Measurements from ENCODE around the gene AKAP13.
A peak's percentile ranks its signal among the peaks of the same experiment; 100 is the strongest.

AKAP13 gene

GRCh38 chr15:85453144-85453872 is 72.9 kb downstream of the AKAP13 start:
- Histone ChIP-seq H3K9ac (ENCODE audit: low read depth, low read length) (no peak overlapping the region), H3K27ac (ENCODE audit: low read depth, low read length) (no peak overlapping the region), H3K36me3 (ENCODE audit: control insufficient read depth, insufficient read depth, low read length) (no peaks in the 10 kb centered on the region), H3K4me1 (ENCODE audit: control insufficient read depth, insufficient read depth, low read length) (peaks cover 13% of the 10 kb centered on the region; the same call in 1 of the 2 replicates), H3K27me3 (ENCODE audit: control insufficient read depth, insufficient read depth, low read length) (no peaks in the 10 kb centered on the region), H3K4me3 (ENCODE audit: low read depth, low read length) (no peak overlapping the region), H3K9me3 (ENCODE audit: control insufficient read depth, insufficient read depth, low read length) (peaks cover 13% of the 10 kb centered on the region)

DNA sequence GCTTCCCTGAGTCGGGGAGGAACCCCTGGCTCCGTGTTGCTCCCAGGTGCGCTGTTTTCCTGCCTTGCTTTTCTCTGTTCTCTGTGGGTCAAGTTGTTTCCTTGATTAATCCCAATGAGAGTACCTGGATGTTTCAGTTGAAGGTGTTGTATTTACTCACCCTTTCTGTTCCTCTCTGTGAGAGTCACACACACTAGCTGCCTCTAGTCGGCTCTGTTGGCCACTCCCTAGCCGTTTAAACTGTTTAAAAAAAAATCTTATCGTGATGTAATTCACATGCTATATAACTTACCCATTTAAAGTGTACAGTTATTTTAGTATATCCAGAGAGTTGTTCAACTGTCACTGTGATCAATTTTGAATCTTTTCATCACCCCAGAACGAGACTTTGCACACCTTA is 74.0 kb downstream of the AKAP13 start:
- Histone ChIP-seq H3K4me3 (ENCODE audit: low read depth, low read length) (no peak overlapping the region), H3K27me3 (ENCODE audit: control insufficient read depth, insufficient read depth, low read length) (no peaks in the 10 kb centered on the region), H3K27ac (ENCODE audit: low read depth, low read length) (peak overlapping the region; percentile 5), H3K9me3 (ENCODE audit: control insufficient read depth, insufficient read depth, low read length) (peaks cover 13% of the 10 kb centered on the region), H3K4me1 (ENCODE audit: control insufficient read depth, insufficient read depth, low read length) (peaks cover 13% of the 10 kb centered on the region; the same call in 1 of the 2 replicates), H3K9ac (ENCODE audit: low read depth, low read length) (no peak overlapping the region), H3K36me3 (ENCODE audit: control insufficient read depth, insufficient read depth, low read length) (no peaks in the 10 kb centered on the region)

DNA sequence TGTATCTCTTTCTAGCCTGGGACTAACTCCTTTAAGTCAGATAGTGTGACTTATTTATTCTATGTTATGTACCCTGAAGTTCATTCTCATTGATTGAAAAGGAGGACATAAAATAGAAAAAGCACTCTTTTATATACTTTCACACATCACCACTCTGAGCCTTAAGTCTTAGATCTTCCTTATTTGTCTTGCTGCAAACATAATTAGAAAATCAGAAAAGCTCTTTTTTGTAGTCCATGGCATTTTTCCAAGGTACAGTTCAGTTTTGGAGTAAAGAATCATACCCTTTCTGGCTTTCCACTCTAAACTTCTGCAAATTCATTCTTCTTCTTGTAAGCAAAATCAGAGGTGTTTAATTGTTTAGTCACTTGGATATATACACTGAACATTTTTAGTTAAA is 75.5 kb downstream of the AKAP13 start:
- H3K4me1 ChIP-seq (ENCODE audit: control insufficient read depth, insufficient read depth, low read length): peaks cover 17% of the 10 kb centered on the region; the same call in 1 of the 2 replicates
- no peaks in the 10 kb centered on the region for H3K27me3 ChIP-seq (ENCODE audit: control insufficient read depth, insufficient read depth, low read length)
- peaks cover 4% of the 10 kb centered on the region; the same call in 1 of the 2 replicates for H3K9me3 ChIP-seq (ENCODE audit: control insufficient read depth, insufficient read depth, low read length)
- no peak overlapping the region for H3K4me3 ChIP-seq (ENCODE audit: low read depth, low read length)
- no peak overlapping the region for H3K9ac ChIP-seq (ENCODE audit: low read depth, low read length)
- H3K36me3 ChIP-seq (ENCODE audit: control insufficient read depth, insufficient read depth, low read length): no peaks in the 10 kb centered on the region
- H3K27ac ChIP-seq (ENCODE audit: low read depth, low read length): no peak overlapping the region

DNA sequence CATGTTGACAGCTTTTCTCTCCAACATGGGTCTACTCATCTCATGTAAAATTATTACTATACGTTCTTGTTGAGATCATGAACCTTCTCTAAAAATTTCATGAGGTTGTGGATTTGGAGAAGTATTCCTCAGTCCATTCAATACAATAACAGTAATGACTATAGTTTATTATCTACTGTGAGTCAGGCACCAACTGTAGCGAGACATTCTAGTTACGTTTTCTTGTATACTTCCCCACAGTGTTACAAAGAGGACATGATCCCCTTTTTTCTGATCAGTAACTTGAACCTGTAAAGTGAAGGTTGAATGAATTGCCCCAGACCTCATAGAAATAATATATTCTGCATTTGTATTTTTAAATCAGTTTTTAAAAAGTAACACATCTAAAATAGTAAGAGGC is 76.4 kb downstream of the AKAP13 start:
- Histone ChIP-seq H3K9me3 (ENCODE audit: control insufficient read depth, insufficient read depth, low read length) (no peaks in the 10 kb centered on the region), H3K9ac (ENCODE audit: low read depth, low read length) (no peak overlapping the region), H3K4me3 (ENCODE audit: low read depth, low read length) (no peak overlapping the region), H3K4me1 (ENCODE audit: control insufficient read depth, insufficient read depth, low read length) (peaks cover 22% of the 10 kb centered on the region; the same call in 1 of the 2 replicates), H3K27me3 (ENCODE audit: control insufficient read depth, insufficient read depth, low read length) (no peaks in the 10 kb centered on the region), H3K27ac (ENCODE audit: low read depth, low read length) (no peak overlapping the region), H3K36me3 (ENCODE audit: control insufficient read depth, insufficient read depth, low read length) (no peaks in the 10 kb centered on the region)

- no peak overlapping the region for H3K9ac ChIP-seq (ENCODE audit: low read depth, low read length)
- H3K4me1 ChIP-seq (ENCODE audit: control insufficient read depth, insufficient read depth, low read length): peaks cover 22% of the 10 kb centered on the region; the same call in 1 of the 2 replicates
- H3K4me3 ChIP-seq (ENCODE audit: low read depth, low read length): no peak overlapping the region
- no peaks in the 10 kb centered on the region for H3K27me3 ChIP-seq (ENCODE audit: control insufficient read depth, insufficient read depth, low read length)
- H3K9me3 ChIP-seq (ENCODE audit: control insufficient read depth, insufficient read depth, low read length): no peaks in the 10 kb centered on the region
- no peak overlapping the region for H3K27ac ChIP-seq (ENCODE audit: low read depth, low read length)
- no peaks in the 10 kb centered on the region for H3K36me3 ChIP-seq (ENCODE audit: control insufficient read depth, insufficient read depth, low read length)
These were observed 77.1 kb downstream of the AKAP13 start for GRCh38 chr15:85457392-85457968.

DNA sequence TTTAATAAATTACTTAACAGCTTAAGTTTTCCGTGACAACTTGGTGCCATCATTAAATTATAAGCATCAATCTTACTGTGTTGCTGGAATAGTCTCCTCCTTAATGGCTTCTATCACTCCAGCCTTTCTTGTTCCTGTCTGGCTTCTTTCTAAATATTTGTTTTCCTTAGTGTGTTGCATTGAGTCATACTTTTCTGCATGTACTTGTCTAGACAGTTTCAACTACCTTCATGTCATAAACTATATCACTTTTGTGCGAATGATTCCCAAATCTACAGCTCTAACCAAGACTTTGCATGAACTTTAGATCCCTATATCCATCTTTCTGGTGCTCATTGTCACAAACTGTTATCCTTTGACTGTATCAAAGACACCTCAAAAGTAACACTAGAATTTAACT is 78.4 kb downstream of the AKAP13 start:
- H3K36me3 ChIP-seq (ENCODE audit: control insufficient read depth, insufficient read depth, low read length): no peaks in the 10 kb centered on the region
- H3K4me3 ChIP-seq (ENCODE audit: low read depth, low read length): no peak overlapping the region
- no peaks in the 10 kb centered on the region for H3K27me3 ChIP-seq (ENCODE audit: control insufficient read depth, insufficient read depth, low read length)
- no peak overlapping the region for H3K9ac ChIP-seq (ENCODE audit: low read depth, low read length)
- no peak overlapping the region for H3K27ac ChIP-seq (ENCODE audit: low read depth, low read length)
- H3K9me3 ChIP-seq (ENCODE audit: control insufficient read depth, insufficient read depth, low read length): no peaks in the 10 kb centered on the region
- peaks cover 31% of the 10 kb centered on the region for H3K4me1 ChIP-seq (ENCODE audit: control insufficient read depth, insufficient read depth, low read length)

DNA sequence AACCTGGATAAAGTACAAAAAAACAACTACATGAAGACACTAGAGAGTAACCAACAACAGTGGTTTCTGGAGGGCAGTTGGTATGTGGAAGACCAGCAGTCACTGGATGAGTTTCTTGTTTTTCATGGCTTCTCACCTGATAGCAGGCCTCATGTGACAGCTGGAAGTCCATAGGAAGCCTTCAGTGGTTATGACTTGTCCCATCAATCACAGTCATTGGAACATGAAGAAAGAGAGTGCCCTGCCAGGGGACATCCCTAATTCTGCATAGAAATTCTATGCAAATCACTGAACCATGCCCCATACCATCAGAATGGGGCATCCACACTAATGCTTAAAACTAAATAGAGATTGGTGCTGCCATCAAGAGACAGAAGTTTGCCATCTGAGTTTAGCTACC is 81.6 kb downstream of the AKAP13 start:
- H3K27ac ChIP-seq (ENCODE audit: low read depth, low read length): no peak overlapping the region
- peaks cover 21% of the 10 kb centered on the region for H3K4me1 ChIP-seq (ENCODE audit: control insufficient read depth, insufficient read depth, low read length)
- H3K27me3 ChIP-seq (ENCODE audit: control insufficient read depth, insufficient read depth, low read length): no peaks in the 10 kb centered on the region
- H3K9me3 ChIP-seq (ENCODE audit: control insufficient read depth, insufficient read depth, low read length): no peaks in the 10 kb centered on the region
- H3K9ac ChIP-seq (ENCODE audit: low read depth, low read length): no peak overlapping the region
- H3K36me3 ChIP-seq (ENCODE audit: control insufficient read depth, insufficient read depth, low read length): no peaks in the 10 kb centered on the region
- H3K4me3 ChIP-seq (ENCODE audit: low read depth, low read length): no peak overlapping the region

- Histone ChIP-seq H3K27ac (ENCODE audit: low read depth, low read length) (peak overlapping the region; percentile 73), H3K4me1 (ENCODE audit: control insufficient read depth, insufficient read depth, low read length) (peaks cover 26% of the 10 kb centered on the region)
These were observed 83.0 kb downstream of the AKAP13 start for GRCh38 chr15:85463276-85463892.

DNA sequence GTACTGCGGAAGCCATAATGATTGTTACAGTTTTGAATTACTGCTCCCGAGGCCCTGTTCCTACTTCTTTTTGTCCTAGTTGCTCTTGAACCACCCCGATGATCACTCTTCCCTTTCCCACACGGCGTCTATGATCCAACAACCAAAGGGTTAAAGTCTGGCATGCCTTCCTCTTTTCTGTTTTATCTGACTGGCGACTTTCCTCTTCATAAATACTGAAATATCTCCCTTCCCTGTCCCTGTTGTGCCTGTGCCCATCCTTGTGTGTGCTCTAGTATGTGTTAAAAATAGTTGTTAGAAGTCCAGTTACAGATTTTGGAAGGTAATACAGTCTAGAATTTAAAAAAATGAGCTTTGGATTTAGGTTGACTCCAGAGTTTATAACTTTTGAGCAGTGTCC is 83.6 kb downstream of the AKAP13 start:
- Histone ChIP-seq H3K9me3 (ENCODE audit: control insufficient read depth, insufficient read depth, low read length) (no peaks in the 10 kb centered on the region), H3K27ac (ENCODE audit: low read depth, low read length) (peak overlapping the region; percentile 57), H3K27me3 (ENCODE audit: control insufficient read depth, insufficient read depth, low read length) (no peaks in the 10 kb centered on the region), H3K36me3 (ENCODE audit: control insufficient read depth, insufficient read depth, low read length) (no peaks in the 10 kb centered on the region), H3K4me3 (ENCODE audit: low read depth, low read length) (no peak overlapping the region), H3K9ac (ENCODE audit: low read depth, low read length) (no peak overlapping the region), H3K4me1 (ENCODE audit: control insufficient read depth, insufficient read depth, low read length) (peaks cover 26% of the 10 kb centered on the region)

More at GRCh38 chr15:85463276-85463892, 83.0 kb downstream of the AKAP13 start:
- no peak overlapping the region for H3K4me3 ChIP-seq (ENCODE audit: low read depth, low read length)
- H3K36me3 ChIP-seq (ENCODE audit: control insufficient read depth, insufficient read depth, low read length): no peaks in the 10 kb centered on the region
- H3K9me3 ChIP-seq (ENCODE audit: control insufficient read depth, insufficient read depth, low read length): no peaks in the 10 kb centered on the region
- H3K27me3 ChIP-seq (ENCODE audit: control insufficient read depth, insufficient read depth, low read length): no peaks in the 10 kb centered on the region
- H3K9ac ChIP-seq (ENCODE audit: low read depth, low read length): no peak overlapping the region

DNA sequence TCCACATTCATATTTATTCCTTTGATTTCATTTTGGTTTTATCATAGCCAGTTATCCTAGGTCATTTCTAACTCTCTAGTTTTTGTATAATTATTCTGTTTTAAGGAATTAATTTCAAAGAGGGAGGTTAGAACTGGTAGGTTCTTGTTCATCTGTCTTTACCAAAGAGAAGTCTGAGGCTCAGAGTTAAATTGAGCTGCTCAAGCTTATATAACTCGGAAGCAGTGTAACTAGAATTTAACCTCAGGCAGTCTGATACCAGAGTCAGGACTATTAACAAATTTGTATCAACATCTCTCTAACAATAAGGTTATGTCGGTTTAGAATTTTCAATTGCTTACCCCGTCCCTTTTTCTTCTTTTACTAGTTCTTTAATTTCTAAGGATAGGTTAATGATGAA is 84.1 kb downstream of the AKAP13 start:
- Histone ChIP-seq H3K9ac (ENCODE audit: low read depth, low read length) (no peak overlapping the region), H3K36me3 (ENCODE audit: control insufficient read depth, insufficient read depth, low read length) (no peaks in the 10 kb centered on the region), H3K4me3 (ENCODE audit: low read depth, low read length) (no peak overlapping the region), H3K27ac (ENCODE audit: low read depth, low read length) (no peak overlapping the region), H3K9me3 (ENCODE audit: control insufficient read depth, insufficient read depth, low read length) (no peaks in the 10 kb centered on the region), H3K4me1 (ENCODE audit: control insufficient read depth, insufficient read depth, low read length) (peaks cover 26% of the 10 kb centered on the region), H3K27me3 (ENCODE audit: control insufficient read depth, insufficient read depth, low read length) (no peaks in the 10 kb centered on the region)

All from HUES48 (cell line).